Fibroblast of mammary gland (primary cell): Measurements from ENCODE around the gene OTP.

Experiments used
- DNase-seq: peaks from one replicate; pipeline ENCODE4 v3.0.0-alpha.2; 2010; ENCODE audit warnings: low read depth
- H3K4me3 ChIP-seq: 2 replicates; pipeline ENCODE4 v1.5.1; 2011; ENCODE audit warnings: low read depth, mild to moderate bottlenecking, low read length, moderate library complexity; ENCODE audit not compliant: control insufficient read depth
- TF ChIP-seq, protein P1 (sequence below): conservative IDR thresholded peaks from 2 replicates; pipeline ENCODE4 v1.5.1; 2011; ENCODE audit warnings: low read depth, low read length, inconsistent platforms; ENCODE audit not compliant: control insufficient read depth, insufficient read depth

OTP gene

DNA sequence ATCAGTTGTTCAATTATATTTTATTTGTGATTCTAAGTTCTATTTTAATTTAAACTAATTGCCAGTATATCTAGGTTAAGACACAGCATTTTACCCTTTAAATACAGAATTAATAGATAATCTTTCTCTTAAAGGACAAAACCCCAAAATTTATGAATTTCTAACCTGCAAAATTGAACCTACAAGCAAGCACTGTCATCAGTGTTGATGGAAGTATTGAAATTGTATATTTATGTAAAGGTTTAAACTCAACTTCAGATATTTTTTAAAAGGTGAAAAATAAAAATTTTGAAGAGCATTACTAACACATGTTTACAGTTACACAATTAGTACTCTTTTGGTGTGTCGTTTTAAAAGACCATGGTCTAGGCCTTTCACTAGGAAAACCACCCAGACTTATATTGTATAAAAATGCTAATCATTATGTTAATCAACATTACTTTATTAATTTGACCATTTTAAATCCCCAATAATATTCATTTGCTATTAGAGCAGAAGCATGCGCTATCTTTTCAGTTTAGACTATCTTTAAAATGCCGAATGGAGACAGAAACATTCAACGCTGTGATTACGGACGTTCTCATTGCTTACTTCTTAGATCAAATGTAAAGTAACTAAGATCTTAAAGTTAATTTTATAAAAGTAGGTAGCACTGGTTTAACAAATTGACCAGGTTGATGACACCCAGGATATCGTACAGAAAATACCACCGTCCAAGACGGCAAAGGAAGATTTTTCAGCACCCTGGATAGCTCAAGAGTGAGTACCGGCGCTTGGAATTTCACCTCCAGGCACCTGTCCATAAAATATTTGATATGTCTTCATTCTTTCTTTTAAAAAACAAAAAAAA is 3.2 kb downstream of the OTP start:
- H3K4me3 ChIP-seq = no peak overlapping the region
- DNase-seq = no peak
- TF ChIP-seq, protein P1, sequence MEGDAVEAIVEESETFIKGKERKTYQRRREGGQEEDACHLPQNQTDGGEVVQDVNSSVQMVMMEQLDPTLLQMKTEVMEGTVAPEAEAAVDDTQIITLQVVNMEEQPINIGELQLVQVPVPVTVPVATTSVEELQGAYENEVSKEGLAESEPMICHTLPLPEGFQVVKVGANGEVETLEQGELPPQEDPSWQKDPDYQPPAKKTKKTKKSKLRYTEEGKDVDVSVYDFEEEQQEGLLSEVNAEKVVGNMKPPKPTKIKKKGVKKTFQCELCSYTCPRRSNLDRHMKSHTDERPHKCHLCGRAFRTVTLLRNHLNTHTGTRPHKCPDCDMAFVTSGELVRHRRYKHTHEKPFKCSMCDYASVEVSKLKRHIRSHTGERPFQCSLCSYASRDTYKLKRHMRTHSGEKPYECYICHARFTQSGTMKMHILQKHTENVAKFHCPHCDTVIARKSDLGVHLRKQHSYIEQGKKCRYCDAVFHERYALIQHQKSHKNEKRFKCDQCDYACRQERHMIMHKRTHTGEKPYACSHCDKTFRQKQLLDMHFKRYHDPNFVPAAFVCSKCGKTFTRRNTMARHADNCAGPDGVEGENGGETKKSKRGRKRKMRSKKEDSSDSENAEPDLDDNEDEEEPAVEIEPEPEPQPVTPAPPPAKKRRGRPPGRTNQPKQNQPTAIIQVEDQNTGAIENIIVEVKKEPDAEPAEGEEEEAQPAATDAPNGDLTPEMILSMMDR = no peak

DNA sequence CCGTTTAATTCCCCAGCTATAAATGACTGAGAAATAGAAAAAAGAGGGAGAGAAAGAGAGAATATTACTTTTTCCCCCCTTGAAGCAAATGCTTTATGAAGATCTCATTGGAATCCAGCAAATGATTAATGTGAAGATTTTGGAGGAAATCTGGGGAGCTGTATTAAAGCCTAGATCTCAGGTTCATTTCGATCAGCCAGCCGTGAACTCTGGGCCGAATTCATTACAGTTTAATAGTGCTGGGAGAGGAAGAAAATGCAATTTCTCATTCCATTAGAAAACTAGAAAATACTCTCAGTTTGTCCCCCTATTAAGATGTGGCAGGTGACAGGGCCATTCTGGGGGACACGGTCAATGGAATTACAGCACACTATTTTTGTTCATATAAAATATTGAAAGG is 4.8 kb downstream of the OTP start:
- no peak for DNase-seq
- H3K4me3 ChIP-seq = no peak overlapping the region
- TF ChIP-seq, protein P1 = no peak

DNA sequence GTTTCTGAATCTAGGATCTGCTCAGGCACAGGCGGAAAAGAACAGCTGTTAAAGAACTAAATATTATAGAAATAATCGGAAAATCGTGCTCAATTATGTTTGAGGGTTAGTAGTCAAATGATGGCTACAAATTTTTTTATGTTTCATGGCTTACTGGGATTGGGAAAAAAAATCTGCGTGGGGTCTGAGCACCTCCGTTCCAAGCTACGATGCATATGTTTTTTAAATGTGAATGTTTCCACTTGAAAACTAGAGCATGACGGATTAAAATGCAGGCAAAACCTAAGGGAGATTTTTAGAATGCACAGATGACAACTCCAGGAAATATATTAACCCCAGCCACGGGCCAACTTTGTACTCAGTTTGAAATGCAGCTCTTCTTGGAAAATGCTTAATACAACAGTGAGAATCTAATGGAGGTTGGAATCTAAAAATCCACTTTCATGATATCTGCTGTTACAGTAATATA is 5.3 kb downstream of the OTP start:
- no peak overlapping the region for H3K4me3 ChIP-seq
- DNase-seq = no peak
- TF ChIP-seq, protein P1 = no peak

DNA sequence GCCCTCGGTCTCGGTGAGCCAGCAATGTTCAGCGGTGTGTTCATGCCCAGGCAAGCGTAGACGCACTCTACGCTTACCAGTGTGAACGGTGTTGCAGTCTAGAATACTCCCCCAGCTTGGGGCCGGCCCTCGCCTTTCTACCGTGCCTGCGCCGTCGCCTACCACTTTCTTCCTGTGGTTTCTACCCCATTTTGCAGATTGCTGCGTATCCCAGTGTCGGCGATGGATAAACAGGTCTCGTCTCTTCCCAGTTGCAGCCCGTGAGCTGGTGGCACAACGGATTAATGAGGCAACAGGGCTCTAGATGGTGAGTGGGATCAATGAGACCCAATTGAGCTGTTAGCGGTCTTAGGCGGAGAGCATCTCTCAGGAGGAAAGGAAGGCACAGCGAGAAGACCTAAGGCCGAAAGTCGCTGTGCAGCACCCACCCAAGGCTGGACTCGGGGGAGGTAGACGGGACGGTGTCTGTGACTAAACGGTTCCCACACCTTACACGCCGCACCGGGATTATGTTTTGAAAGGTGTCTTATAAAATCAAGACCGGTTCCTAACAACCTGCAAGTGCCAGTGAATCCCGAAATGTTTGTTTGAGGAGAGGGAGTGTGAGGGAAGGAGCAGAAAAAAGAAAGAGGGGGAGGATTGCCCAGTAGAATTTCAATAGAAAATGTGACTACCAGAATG is 5.8 kb downstream of the OTP start:
- TF ChIP-seq, protein P1 = no peak
- DNase-seq = no peak
- H3K4me3 ChIP-seq = no peak overlapping the region

DNA sequence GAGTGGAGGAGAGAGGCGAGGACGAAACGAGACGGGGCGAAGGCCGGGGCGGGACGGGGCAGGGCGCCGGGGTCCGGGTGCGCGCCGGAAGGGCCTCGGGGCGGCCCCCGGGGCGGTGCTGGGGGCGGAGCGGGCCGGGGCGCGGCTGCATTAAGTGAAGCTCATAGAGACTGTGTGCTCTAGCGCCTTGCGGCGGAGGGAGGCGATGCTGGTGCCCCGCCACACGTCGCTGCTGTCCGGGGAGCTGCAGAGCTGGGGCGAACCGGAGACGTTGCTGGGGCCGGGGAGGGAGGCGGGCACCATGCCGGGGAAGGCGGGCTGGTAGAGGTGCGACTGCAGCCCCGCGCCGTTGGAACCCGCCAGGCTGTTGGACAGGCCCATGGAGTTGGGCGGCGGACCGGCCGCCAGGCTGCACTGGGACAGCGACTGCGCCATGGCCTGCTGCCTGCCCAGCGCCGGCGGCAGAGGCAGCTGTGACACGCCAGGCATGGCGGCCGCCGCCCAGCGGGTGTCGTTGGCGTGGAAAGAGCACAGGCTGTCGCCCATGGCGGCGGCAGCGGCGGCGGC is 8.3 kb downstream of the OTP start:
- TF ChIP-seq, protein P1 = no peak
- H3K4me3 ChIP-seq = peak overlapping the region; percentile 6
- no peak for DNase-seq

DNA sequence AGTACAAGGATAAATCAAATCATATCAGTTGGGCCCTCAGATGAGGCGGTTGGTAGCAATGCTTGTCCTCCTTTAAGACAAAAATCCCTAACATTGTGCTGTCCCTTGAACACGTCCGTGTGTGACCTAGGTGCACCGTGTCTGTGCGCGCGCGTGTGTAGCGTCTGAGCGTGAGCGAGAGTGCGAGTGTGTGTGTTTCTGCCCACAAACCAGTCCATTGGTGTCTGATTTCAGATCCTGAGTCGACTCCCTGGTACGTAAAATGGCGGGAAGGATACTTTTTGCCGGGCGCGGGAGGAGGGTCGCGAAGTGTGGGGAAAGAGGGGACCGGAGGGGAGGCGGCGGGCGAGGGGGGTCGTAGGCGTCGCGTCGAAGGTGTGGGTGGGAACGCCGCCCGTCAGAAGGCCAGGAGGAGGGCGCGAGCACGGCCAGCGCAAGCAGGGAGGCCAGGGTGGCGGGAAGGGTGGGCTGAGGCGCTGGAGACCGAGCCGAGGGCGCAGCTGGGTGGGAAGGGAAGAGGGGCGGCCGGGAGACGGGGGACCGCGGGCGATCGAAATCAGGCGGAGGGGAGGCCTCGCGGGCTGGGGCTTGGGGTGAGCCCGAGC is 8.9 kb downstream of the OTP start:
- TF ChIP-seq, protein P1 = no peak
- no peak overlapping the region for H3K4me3 ChIP-seq
- DNase-seq = no peak
